Activated CD4-positive, alpha-beta T cell treated with anti-CD3 and anti-CD28 coated beads, Interleukin-2, amount 10 ng/mL, durations not matched to agents 24 days and 14 days (primary cell): Measurements from ENCODE around the gene PCDH15. TPM values are rescaled to one million over a fixed set of nuclear protein-coding genes. Genes with fewer than 3 reads are reported as not detected.
"Not testable (repeated sequence)": the region's sequence is repeated elsewhere in the genome, so short reads cannot be mapped to it uniquely, and the experiment has no call there.

Experiments used
- DNase-seq: peaks from one replicate; pipeline ENCODE4 v3.0.0; 2022
- H3K27ac Mint-ChIP-seq: one replicate; pipeline ENCODE4 v1.8.0; 2022; ENCODE audit warnings: mild to moderate bottlenecking, mixed read lengths
- H3K27me3 Mint-ChIP-seq: one replicate; pipeline ENCODE4 v1.8.0; 2022; ENCODE audit warnings: mixed read lengths
- H3K36me3 Mint-ChIP-seq: one replicate; pipeline ENCODE4 v1.8.0; 2022; ENCODE audit warnings: low read depth, mild to moderate bottlenecking, mixed read lengths
- H3K4me1 Mint-ChIP-seq: one replicate; pipeline ENCODE4 v1.8.0; 2021; ENCODE audit warnings: mixed read lengths
- H3K4me3 Mint-ChIP-seq: one replicate; pipeline ENCODE4 v1.8.0; 2022; ENCODE audit warnings: mild to moderate bottlenecking, moderate library complexity, mixed read lengths
- H3K9me3 Mint-ChIP-seq: one replicate; pipeline ENCODE4 v1.8.0; 2021; ENCODE audit warnings: mixed read lengths
- intact Hi-C: fragments of 100-400 bp; cut with micrococcal nuclease; formaldehyde crosslinking; loops from one replicate; pipeline ENCODE4 v1.15.1; 2023
- total RNA-seq: library from RNA; stranded (reverse); gene quantifications from 2 replicates; pipeline ENCODE4 v1.2.3, GENCODE V29; 2022

The PCDH15 gene
- total RNA-seq, 1 donor from 2014 or later = not detected

- intact Hi-C loops = no loop called here
- Mint-ChIP-seq H3K36me3 (no peaks in the 10 kb centered on the region), H3K27me3 (no peaks in the 10 kb centered on the region), H3K27ac (no peak overlapping the region), H3K4me1 (no peaks in the 10 kb centered on the region), H3K9me3 (peaks cover 3% of the 10 kb centered on the region), H3K4me3 (no peak overlapping the region)
- no peak for DNase-seq
Observed at GRCh38 chr10:53980210-53980609, 820.8 kb downstream of the PCDH15 start.

DNA sequence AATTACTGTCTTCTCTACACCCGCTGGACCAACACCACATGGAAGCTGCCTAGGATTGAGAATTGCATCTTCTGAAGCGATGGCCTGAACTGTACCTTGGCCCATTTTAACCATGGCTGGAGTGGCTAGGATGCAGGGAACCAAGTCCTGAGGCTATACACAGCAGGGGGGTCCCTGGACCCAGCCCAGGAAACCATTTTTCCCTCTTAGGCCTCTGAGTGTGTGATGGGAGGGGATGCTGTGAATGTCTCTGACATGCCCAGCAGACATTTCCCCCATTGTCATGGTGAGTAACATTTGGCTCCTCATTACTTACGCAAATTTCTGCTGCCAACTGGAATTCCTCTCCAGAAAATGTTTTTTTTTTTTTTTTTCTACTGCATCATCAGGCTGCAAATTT lies 822.7 kb downstream of the PCDH15 start:
- intact Hi-C loops = no loop called here
- no peaks in the 10 kb centered on the region for H3K27me3 Mint-ChIP-seq
- no peak for DNase-seq
- no peaks in the 10 kb centered on the region for H3K4me1 Mint-ChIP-seq
- no peak overlapping the region for H3K27ac Mint-ChIP-seq
- H3K36me3 Mint-ChIP-seq = no peaks in the 10 kb centered on the region
- no peaks in the 10 kb centered on the region for H3K9me3 Mint-ChIP-seq
- no peak overlapping the region for H3K4me3 Mint-ChIP-seq

- no peak for DNase-seq
- Mint-ChIP-seq H3K27me3 (no peaks in the 10 kb centered on the region), H3K4me1 (no peaks in the 10 kb centered on the region), H3K27ac (no peak overlapping the region), H3K9me3 (no peaks in the 10 kb centered on the region), H3K4me3 (no peak overlapping the region), H3K36me3 (no peaks in the 10 kb centered on the region)
- intact Hi-C loops = no loop called here
Observed at GRCh38 chr10:53977267-53977666, 823.8 kb downstream of the PCDH15 start.

DNA sequence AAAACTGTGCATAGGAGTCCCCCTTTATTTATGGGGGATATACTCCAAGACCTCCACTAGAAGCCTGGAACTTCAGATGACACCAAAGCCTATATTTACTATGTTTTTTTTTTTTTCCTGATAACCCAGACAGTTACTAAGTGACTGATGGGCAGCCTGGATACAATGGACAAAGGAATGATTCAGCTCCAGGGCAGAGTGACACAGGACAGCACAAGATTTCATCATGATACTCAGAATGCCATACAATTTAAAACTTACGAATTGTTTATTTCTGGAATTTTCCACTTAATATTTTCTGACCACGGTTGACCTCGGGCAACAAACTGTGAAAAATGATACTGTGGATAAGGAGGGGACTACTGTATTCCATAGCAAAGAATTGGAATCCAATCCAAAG lies 843.6 kb downstream of the PCDH15 start:
- no peaks in the 10 kb centered on the region for H3K9me3 Mint-ChIP-seq
- no peaks in the 10 kb centered on the region for H3K4me1 Mint-ChIP-seq
- no peak overlapping the region for H3K27ac Mint-ChIP-seq
- H3K4me3 Mint-ChIP-seq = no peak overlapping the region
- DNase-seq = no peak
- no peaks in the 10 kb centered on the region for H3K36me3 Mint-ChIP-seq
- H3K27me3 Mint-ChIP-seq = no peaks in the 10 kb centered on the region
- intact Hi-C loops = no loop called here

GRCh38 chr10:53955091-53955490 lies 845.9 kb downstream of the PCDH15 start:
- Mint-ChIP-seq H3K27ac (no peak overlapping the region), H3K4me1 (no peaks in the 10 kb centered on the region), H3K4me3 (no peak overlapping the region), H3K36me3 (no peaks in the 10 kb centered on the region), H3K27me3 (no peaks in the 10 kb centered on the region), H3K9me3 (no peaks in the 10 kb centered on the region)
- intact Hi-C loops = no loop called here
- DNase-seq = no peak

DNA sequence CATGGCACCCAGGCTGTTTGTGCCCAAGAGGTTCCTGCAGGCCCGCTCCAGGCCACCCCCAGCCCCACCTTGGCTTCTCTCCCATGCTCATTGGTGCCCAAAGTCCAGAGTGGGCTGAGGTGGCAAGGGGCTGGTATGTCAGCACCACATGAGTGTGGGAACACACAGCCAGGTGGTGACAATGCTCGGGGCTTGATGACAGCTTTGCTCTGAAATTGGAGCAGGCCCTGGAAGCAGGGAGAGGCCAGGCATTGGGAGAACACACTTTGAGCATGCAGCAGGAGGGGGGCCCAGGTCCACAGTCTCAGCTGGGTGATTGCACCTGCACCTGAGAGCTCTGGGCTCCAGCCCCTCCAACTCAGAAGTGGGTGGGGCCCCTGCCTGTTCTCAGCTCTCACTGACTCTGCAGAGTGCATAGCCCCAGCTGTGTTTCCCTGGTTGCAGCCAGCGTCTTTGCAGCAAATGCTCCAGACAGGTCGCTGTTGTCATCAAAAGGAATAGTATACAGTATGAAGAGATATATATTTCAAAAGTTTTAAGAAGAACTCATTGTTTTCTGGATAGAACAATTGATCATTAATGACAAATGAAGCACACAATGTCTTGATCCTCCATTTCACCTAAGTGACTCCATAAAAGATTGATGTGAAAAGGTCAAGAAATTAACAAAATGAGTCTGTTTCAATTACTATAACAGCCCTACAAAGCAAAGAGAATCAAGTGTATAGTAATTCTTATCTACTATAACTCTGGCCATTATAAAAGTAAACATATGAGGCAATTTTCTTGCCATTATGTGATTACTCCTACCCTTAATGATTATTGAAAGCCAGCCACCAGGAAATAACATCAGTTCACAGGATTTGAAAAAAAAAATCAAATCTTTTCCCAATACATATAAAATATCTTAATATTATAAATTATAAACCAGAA lies 848.1 kb downstream of the PCDH15 start:
- DNase-seq = no peak
- no peak overlapping the region for H3K27ac Mint-ChIP-seq
- no peaks in the 10 kb centered on the region for H3K36me3 Mint-ChIP-seq
- no peaks in the 10 kb centered on the region for H3K4me1 Mint-ChIP-seq
- H3K4me3 Mint-ChIP-seq = no peak overlapping the region
- intact Hi-C loops = no loop called here
- H3K27me3 Mint-ChIP-seq = no peaks in the 10 kb centered on the region
- no peaks in the 10 kb centered on the region for H3K9me3 Mint-ChIP-seq

- H3K9me3 Mint-ChIP-seq = no peaks in the 10 kb centered on the region
- H3K27ac Mint-ChIP-seq = no peak overlapping the region
- H3K27me3 Mint-ChIP-seq = no peaks in the 10 kb centered on the region
- H3K4me1 Mint-ChIP-seq = no peaks in the 10 kb centered on the region
- H3K36me3 Mint-ChIP-seq = no peaks in the 10 kb centered on the region
- no peak for DNase-seq
- no peak overlapping the region for H3K4me3 Mint-ChIP-seq
- intact Hi-C loops = no loop called here
Observed at GRCh38 chr10:53939654-53940053, 861.4 kb downstream of the PCDH15 start.

GRCh38 chr10:53930648-53931047 lies 870.4 kb downstream of the PCDH15 start:
- DNase-seq = no peak
- H3K27me3 Mint-ChIP-seq = no peaks in the 10 kb centered on the region
- H3K4me1 Mint-ChIP-seq = no peaks in the 10 kb centered on the region
- H3K9me3 Mint-ChIP-seq = peaks cover 4% of the 10 kb centered on the region
- no peaks in the 10 kb centered on the region for H3K36me3 Mint-ChIP-seq
- H3K27ac Mint-ChIP-seq = no peak overlapping the region
- intact Hi-C loops = no loop called here
- H3K4me3 Mint-ChIP-seq = no peak overlapping the region

- H3K36me3 Mint-ChIP-seq, H3K9me3 Mint-ChIP-seq, H3K27me3 Mint-ChIP-seq, H3K4me1 Mint-ChIP-seq, intact Hi-C loops, DNase-seq, H3K27ac Mint-ChIP-seq, H3K4me3 Mint-ChIP-seq: not testable (repeated sequence)
Observed at GRCh38 chr10:53924051-53924700, 876.9 kb downstream of the PCDH15 start.

- Mint-ChIP-seq H3K4me3 (no peak overlapping the region), H3K36me3 (no peaks in the 10 kb centered on the region), H3K9me3 (peaks cover 6% of the 10 kb centered on the region), H3K27me3 (no peaks in the 10 kb centered on the region), H3K27ac (no peak overlapping the region), H3K4me1 (no peaks in the 10 kb centered on the region)
- intact Hi-C loops = no loop called here
- no peak for DNase-seq
Observed at GRCh38 chr10:53918755-53919154, 882.3 kb downstream of the PCDH15 start.

GRCh38 chr10:53909791-53910190 lies 891.2 kb downstream of the PCDH15 start:
- Mint-ChIP-seq H3K27ac (no peak overlapping the region), H3K9me3 (peaks cover 7% of the 10 kb centered on the region), H3K36me3 (no peaks in the 10 kb centered on the region), H3K4me3 (no peak overlapping the region), H3K27me3 (no peaks in the 10 kb centered on the region), H3K4me1 (no peaks in the 10 kb centered on the region)
- DNase-seq = no peak
- intact Hi-C loops = no loop called here

DNA sequence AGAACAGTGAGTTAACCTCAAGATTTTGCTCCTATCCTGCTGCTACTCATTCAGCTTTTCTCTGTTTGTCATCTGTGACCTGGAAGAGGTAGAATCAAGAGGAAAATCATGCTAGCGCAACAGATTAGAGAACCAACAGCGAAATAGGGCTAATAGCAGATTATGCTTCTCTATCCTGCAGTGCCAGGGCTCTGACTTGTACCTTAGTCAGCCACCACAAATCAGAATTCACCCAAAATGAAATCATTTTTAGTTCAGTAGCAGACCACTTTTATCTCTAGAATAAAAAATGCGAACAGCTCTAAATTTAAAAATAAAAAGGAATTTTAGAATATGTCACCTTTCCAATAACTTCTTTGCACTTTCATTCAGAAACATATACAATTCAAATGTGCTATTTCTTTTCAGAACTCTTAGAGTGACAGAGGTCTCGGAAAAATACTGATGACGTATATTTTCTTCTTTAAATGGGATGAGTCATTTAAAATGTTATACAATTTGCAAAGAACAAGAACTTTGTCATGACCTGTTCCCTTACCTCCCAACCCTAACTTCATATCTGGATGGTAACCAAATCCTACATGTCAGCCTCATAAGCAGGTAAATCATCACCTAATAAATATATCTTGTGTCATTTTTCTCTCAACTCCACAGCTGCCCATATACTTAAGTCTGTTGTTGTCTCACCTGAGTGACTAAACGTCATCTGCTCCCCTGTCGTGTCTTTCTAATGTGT lies 896.4 kb downstream of the PCDH15 start:
- no peaks in the 10 kb centered on the region for H3K9me3 Mint-ChIP-seq
- H3K4me1 Mint-ChIP-seq = no peaks in the 10 kb centered on the region
- DNase-seq = no peak
- no peaks in the 10 kb centered on the region for H3K36me3 Mint-ChIP-seq
- H3K27me3 Mint-ChIP-seq = no peaks in the 10 kb centered on the region
- H3K27ac Mint-ChIP-seq = no peak overlapping the region
- no peak overlapping the region for H3K4me3 Mint-ChIP-seq
- intact Hi-C loops = no loop called here

DNA sequence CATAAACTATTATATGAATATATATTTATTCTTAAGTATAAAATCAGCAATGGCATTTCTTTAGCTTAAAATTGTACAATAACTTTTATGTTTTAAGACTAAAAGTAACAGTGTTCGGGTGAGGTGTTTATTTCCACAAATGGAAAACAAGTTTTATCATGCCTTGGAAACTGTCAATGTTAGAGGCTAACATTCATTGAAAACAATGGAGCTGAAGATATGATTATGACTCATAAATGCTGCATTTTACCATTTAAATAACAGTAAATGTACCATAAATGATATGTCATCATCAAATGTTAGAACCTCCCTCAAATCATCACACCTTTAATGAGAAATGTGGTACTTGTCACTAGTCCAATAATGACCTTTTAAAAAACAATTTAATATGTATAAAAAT lies 897.3 kb downstream of the PCDH15 start:
- intact Hi-C loops = no loop called here
- Mint-ChIP-seq H3K9me3 (no peaks in the 10 kb centered on the region), H3K4me1 (no peaks in the 10 kb centered on the region), H3K27ac (no peak overlapping the region), H3K27me3 (no peaks in the 10 kb centered on the region), H3K4me3 (no peak overlapping the region), H3K36me3 (no peaks in the 10 kb centered on the region)
- DNase-seq = no peak
